ENCODE measurements around the gene ACTN4.

ACTN4 gene

DNA sequence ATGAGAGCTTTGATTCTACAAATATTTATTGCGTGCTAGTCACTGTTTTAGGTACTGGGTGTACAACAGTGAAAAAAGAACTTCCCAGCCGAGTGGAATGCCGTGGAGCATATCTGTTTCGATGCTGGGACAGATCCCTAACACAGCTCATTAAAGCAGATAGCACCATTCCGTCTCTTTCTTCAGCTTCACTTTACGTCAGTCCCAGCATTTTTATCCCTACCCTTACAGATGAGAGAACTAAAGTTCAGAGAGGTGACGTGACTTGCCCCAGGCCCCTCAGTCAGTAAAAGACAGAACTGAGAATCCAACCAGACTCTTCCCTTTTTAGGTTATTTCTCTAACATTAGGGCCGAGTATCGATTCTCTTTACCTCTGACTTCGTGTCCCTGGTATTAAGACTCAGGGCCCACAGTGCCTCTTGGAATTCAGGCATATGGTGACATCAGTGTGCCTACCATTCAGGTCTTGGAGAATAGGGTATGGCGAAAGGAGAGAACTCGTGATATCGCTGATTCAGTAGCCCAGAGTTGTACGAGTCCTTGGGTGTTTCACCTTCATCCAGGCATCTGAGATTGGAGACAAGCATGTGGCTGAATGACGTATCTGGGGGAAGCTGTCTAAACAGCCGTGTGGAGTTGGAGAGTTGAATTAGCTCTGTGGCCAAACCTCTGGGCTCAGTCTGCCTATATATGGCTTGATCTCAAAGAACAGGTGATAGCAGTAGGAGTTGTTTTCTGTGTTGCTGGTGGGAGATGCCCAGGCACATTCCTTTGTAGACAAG, 27.1 kb downstream of the ACTN4 start:
- H3K4me3 ChIP-seq (ENCODE audit: low read depth, low read length), result no peak overlapping the region
- no peak for DNase-seq (ENCODE audit: low read depth)
- TF ChIP-seq, protein P1, sequence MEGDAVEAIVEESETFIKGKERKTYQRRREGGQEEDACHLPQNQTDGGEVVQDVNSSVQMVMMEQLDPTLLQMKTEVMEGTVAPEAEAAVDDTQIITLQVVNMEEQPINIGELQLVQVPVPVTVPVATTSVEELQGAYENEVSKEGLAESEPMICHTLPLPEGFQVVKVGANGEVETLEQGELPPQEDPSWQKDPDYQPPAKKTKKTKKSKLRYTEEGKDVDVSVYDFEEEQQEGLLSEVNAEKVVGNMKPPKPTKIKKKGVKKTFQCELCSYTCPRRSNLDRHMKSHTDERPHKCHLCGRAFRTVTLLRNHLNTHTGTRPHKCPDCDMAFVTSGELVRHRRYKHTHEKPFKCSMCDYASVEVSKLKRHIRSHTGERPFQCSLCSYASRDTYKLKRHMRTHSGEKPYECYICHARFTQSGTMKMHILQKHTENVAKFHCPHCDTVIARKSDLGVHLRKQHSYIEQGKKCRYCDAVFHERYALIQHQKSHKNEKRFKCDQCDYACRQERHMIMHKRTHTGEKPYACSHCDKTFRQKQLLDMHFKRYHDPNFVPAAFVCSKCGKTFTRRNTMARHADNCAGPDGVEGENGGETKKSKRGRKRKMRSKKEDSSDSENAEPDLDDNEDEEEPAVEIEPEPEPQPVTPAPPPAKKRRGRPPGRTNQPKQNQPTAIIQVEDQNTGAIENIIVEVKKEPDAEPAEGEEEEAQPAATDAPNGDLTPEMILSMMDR (IDR thresholded peaks at IDR 0.05; ENCODE audit: control insufficient read depth, extremely low read depth, insufficient read depth), result no peak

DNA sequence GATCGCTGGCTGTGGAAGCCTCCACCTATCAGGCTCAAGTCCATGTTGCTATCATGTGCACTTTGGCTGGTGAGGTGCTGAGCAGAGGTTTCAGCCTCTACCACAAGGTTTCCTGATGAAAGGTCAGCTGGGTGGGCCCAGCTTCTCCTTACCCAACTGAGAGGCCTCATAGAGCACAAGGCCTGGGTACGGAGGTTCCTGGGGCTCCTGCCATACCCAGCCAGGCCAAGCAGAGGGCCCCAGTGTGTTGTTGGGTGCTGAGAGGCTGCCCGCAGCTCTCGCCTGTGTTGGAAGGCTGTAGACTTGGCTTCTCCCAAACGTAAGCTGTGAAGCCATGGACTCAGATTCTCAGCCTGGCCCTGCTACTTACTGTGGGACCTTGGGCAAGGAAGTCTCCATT, 28.2 kb downstream of the ACTN4 start:
- no peak for DNase-seq (ENCODE audit: low read depth)
- TF ChIP-seq, protein P1 (IDR thresholded peaks at IDR 0.05; ENCODE audit: control insufficient read depth, extremely low read depth, insufficient read depth), result no peak
- no peak overlapping the region for H3K4me3 ChIP-seq (ENCODE audit: low read depth, low read length)

DNA sequence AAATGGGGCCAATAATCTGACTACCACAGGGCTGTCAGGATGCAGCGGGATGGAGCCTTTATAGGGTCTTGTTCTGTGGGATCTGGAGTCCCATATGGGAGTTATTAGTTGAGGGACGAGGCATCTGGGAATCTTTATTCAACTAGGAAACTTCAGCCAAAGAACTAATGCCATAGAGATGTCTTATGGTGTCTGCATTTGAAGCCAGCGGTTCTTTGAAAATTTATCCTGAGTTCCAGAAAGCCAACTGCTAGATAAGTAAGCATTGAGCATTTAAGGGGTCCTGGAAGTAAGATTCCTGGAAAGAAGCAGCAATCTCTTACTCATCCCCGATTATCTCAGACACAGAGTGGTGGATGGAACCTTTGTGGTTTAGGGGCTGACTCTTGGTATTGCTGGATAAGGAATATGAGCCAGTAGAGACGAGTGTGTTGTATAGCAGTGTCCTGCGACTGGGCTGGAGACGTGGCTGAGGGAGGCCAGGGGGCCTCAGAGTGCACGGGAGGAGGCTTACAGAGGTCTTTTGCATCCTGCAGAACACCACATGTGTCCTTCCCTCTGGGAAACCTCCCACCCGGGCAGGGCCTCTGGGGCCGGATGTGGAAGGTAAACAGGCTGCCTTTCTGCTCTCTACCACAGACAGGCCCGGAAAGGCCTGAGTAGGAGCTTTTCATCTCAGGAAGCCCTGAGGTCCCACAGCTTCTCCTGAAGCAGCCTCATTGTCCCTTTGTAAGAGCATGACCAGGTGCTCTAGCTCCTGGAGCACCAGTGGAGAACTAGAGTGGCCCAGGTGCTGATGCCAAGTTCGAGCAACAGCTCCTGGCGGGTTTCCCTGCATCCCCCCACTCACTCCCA, 28.8 kb downstream of the ACTN4 start:
- H3K4me3 ChIP-seq (ENCODE audit: low read depth, low read length), result no peak overlapping the region
- no peak for DNase-seq (ENCODE audit: low read depth)
- TF ChIP-seq, protein P1 (IDR thresholded peaks at IDR 0.05; ENCODE audit: control insufficient read depth, extremely low read depth, insufficient read depth), result no peak

DNA sequence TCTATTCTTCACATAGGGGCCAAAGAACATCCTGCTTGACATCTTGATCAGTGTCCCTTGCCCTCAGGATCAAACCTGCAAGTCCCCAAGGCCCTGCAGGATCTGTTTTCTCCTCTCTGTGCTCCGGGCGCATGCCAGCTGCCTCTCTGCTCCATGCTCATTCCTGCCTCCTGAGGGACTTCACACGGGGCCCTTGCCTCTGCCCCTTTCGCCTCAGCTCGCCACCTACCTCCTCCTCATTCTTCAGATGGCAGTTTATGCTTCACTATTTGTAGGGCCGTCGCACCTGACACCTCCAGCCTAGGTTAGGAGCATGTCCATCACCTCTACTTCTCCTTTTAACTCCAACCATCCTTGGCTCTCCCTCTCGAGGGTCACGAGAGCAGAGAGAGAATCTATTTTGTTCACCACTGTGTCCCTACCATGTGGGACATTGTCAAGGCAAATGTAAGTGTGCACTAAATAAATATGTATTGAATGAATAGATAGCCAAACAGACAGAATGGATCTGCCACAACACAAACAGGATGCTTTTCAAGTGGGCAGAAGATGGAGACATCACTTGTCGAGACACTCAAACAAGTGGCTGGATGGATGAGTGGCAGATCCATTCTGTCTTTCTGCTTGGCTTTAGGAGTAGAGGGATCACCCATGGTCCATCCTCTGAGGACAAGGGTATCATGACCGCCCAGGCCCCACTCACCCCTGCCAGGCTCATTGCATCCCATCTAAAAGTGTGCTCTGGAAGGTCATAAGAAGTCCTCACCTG, 29.6 kb downstream of the ACTN4 start:
- H3K4me3 ChIP-seq (ENCODE audit: low read depth, low read length), result no peak overlapping the region
- DNase-seq (ENCODE audit: low read depth), result no peak
- TF ChIP-seq, protein P1 (IDR thresholded peaks at IDR 0.05; ENCODE audit: control insufficient read depth, extremely low read depth, insufficient read depth), result no peak

DNA sequence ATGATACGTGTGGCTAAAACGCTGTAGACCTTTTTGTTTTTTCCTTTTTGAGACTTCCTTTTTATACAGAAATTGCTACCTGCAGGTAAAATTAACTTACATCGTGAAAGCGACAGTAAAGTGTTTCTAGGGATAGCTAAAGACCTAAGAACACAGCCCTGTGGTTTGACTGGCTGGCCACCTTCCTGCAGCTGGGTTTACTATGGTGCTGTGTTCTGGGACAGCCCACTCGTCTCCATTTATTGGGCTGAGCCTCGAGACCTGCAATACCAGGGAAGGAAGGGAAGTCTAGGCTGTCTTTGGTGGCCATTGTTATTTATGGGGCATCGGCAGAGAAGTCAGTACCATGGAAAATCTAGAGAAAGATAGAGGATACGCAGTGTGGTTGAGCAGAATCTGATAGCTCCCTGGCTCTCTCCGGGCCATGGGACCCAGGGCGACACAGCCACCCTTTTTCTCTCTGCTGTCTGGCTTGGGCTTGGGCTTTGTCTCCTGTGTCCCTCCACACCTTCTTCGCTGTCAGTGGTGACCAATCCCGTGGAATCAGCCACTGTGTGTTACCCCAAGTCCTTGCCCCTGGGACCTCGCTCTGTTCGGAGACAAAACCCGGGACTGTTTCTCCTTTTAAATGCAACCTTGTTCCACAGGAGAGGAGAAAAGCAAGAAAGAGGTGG, 30.9 kb downstream of the ACTN4 start:
- H3K4me3 ChIP-seq (ENCODE audit: low read depth, low read length), result no peak overlapping the region
- DNase-seq (ENCODE audit: low read depth), result no peak
- TF ChIP-seq, protein P1 (IDR thresholded peaks at IDR 0.05; ENCODE audit: control insufficient read depth, extremely low read depth, insufficient read depth), result no peak

DNA sequence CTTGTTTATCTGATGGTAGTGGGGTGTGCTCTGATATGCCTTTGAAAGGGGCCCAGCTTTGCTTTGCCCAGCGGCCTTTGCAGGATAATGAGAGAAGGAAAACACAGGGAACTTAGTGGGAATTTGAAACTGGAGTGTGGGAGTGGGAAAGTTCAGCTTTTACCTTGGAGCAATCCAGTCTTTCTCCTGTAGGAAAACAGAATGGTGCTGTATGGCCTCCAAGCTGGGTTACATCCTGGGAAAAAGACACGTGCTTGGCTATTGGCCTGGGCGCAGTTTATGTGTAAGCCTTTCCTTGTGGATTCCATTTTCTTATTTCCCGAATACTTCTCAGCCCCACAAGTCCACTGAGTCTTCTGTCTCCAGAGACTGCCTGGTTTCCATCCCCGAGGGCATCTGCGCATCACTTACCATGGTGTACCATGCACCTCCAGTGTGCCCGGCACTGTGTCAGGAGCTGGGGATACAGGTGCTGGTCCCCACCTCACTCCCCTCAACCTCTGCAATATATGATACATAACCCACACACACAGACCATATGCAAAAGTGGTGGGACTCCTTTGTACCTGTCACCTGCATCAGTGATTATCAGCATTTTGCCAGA, 31.5 kb downstream of the ACTN4 start:
- TF ChIP-seq, protein P1 (IDR thresholded peaks at IDR 0.05; ENCODE audit: control insufficient read depth, extremely low read depth, insufficient read depth), result no peak
- DNase-seq (ENCODE audit: low read depth), result no peak
- no peak overlapping the region for H3K4me3 ChIP-seq (ENCODE audit: low read depth, low read length)
